GM18499 (cell line): ENCODE data around the gene PARP1.

Experiments used
- ATAC-seq: cut with Tn5 transposase; IDR thresholded peaks from one replicate; pipeline ENCODE4 v1.9.1; 2021; ENCODE audit warnings: moderate number of reproducible peaks; ENCODE audit not compliant: insufficient read depth, unreplicated experiment

PARP1 gene

DNA sequence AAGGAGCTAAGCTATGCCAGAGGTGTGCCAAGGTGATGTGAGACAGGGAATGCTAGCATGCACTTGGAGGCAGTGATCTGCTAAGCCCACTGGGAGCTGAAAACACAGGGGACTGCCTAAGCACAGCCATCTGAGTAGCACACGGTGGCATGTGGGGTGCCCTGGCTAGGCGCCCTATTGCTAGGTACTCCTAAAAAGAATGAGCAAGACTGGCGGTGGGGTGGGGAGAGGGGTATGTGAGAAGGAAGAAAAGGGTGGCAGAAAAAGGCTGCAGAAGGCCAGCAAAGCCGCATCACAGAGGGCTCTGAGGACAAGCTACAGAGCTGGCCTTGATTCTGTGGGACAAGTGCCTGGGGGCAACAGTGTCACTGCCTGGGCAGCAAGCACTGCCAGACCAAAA lies 23.9 kb downstream of the PARP1 start:
- ATAC-seq: no peak

GRCh38 chr1:226382030-226382429 lies 25.9 kb downstream of the PARP1 start:
- ATAC-seq: no peak

- ATAC-seq: no peak
These were observed 26.5 kb downstream of the PARP1 start for GRCh38 chr1:226381226-226381998.

DNA sequence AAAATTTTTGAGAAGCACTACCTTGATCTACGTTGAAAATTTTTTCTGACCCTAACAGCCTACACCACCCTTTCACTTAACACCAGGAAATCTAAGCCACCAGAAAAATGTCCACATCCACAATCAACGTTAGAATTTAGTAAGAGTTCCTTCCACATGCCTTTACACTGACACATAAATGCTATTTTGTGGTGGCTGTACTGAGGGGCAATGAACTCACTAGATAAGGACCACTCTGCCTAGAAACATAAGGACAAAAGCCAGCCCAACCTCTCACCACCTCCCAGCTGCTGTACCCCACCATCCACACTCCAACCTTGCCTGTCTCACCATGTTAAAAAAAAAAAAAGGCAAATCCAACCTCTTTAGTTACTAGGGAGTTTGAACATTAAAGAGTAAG lies 29.8 kb downstream of the PARP1 start:
- ATAC-seq: no peak

DNA sequence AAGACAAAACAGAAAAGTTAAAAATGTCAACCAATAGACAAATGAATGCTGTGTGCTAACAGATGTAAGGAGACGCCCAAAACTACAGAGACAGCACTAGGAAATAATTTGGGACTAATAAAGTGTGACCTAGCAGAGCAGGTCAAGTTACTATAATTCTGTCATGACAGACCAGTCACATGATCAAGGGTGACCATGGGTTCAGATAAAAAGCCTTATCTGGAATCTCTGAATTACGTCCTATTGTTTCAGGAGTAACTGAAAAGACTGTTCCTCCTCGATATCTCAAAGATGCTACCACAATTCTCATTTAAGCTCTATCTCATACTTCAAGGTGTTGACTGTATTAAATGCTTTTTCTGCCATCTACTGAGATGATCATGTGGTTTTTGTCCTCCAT lies 31.6 kb downstream of the PARP1 start:
- no peak for ATAC-seq

- no peak for ATAC-seq
These were observed 34.5 kb downstream of the PARP1 start for GRCh38 chr1:226373376-226373775.

GRCh38 chr1:226372885-226373284 lies 35.0 kb downstream of the PARP1 start:
- no peak for ATAC-seq

DNA sequence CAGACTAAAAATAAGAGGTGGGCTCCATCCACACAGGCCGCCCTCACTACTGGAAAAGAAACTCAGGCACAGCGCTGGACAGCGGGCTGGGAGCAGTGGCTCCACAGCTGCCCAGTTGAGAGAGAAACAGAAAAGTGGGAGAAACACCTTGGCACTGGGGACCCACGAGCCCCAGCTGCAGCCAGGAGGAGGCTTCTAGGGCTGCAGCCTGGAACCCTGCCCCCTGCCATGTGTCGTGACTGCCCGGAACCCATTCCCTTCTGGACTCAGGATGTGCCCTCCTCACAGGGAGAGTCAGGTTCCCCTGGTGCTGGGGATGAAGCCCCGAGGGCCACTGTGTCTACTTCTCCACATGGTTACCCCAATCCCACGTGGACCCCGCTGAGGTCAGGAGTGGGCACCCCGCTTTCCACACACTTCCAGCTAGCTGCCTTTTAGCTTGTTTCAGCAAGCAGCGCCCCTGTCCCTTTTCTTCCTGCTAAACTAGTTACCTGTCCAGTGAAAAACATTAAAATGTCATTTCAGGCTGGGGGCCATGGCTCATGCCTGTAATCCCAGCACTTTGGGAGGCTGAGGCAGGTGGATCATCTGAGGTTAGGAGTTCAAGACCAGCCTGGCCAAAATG lies 35.9 kb downstream of the PARP1 start:
- no peak for ATAC-seq

- ATAC-seq: no peak
These were observed 36.7 kb downstream of the PARP1 start for GRCh38 chr1:226371027-226371694.

GRCh38 chr1:226370144-226370923 lies 37.6 kb downstream of the PARP1 start:
- ATAC-seq: no peak

DNA sequence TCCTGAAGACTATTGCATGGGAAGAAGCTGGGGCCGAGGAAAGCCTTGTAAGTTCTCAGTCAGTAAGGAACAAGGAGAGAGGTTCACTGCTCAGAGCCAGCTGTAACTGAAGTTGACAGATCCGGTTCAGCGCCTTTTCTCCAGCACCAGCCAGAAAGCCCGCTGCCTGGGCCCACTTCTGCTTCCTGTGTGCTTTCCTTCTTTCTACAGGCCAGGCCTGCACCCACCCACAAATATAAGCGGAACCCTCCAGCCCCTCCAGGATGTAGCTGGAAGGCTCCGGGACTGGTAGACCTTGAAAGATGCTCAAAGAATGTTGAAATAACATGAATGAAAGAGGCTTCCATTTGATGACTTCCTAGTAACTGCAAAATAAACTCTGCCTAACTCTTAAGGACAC lies 38.8 kb downstream of the PARP1 start:
- ATAC-seq: no peak

- no peak for ATAC-seq
These were observed 41.6 kb downstream of the PARP1 start for GRCh38 chr1:226366290-226366689.

DNA sequence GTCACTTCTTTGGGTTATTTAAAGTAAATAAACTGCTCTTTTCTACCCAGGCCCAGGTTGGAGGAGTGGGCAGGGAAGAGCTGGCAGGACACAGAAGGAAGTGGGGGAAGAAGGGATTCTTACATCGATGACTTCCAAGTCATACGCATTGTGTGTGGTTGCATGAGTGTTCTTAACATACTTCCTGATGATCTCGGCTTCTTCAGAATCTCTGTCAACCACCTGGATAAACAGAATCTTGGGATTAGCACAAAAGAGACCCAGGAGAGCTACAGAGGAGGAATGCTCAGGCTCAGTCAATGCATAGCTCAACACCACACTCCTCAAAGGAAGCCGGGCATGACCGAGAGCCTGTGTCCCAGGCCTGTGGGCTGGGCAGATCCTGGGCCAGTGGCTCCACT lies 42.1 kb downstream of the PARP1 start:
- ATAC-seq: no peak

- no peak for ATAC-seq
These were observed 42.9 kb downstream of the PARP1 start for GRCh38 chr1:226364901-226365565.

DNA sequence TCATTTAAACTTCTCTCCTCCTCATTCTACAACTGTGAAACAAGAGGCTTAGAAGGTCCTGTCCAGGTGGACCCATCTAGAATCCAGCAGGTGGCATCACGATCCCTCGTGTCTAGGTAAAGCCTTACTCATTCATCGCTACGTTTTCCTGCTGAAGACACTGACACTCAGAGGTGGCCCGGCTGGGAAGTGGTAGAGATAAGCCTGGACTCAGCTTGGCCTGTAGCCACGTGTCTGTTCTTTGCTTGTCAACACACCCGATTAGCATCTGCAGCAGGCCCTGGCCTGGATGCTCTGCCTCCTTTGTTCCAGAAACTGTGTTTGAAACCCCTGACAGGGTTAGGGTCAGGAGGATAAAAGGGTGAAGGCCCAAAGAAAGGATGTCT lies 43.4 kb downstream of the PARP1 start:
- ATAC-seq: no peak

- no peak for ATAC-seq
These were observed 43.9 kb downstream of the PARP1 start for GRCh38 chr1:226363801-226364513.

DNA sequence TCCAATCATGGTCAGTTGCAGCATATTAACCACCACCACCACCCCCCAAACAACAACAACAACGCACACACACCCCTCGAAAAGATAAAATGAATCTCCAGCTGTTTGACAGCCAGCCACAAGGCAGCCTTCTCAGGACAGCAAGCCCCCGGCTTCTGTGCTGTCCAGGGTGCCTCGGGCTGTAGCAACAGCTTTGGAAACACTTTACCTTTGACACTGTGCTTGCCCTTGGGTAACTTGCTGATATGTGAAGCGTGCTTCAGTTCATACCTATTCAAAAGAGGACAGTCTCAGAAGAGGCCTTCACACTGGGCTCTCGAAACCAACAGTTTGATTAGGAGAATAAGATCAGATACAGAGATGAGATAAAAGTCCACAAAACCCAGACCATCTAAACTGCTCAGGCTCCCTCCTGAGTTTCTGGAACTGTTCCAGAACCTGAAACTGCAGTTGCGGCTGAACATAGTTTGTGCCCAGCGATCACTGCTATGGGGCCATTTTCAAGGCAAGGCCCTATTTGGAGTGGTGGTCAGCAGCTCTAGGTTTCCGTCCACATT lies 44.9 kb downstream of the PARP1 start:
- no peak for ATAC-seq

- no peak for ATAC-seq
These were observed 45.5 kb downstream of the PARP1 start for GRCh38 chr1:226362361-226362760.

DNA sequence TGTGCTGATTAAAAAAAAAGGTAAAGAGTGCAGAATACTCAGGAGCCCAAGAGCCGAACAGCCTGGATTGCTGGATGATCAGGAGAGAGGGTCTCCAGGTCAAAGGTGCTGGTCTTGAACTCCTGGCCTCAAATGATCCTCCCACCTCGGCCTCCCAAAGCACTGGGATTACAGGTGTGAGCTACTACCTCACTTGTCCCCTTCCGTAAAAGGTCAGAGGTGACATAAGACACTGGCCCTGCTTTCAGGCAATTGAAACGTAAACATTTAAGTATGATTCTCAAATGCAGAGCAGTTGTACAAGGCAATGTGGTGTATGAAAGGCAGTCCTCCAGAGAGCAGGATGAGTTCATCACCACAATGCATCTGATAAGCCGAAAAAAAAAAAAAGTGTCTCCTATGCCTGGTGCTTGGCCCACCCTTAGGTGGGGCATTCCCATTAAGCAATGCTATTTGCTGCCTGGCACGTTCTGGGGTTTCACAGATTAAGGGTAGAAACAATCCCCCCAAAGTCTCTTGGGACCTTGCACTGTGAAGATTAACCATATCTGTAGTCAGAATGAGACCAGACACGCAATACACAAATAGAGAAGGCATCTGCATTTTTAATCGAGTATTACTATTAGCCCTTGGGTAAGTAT lies 47.7 kb downstream of the PARP1 start:
- peak; percentile 60 for ATAC-seq
